Measurements from ENCODE around the gene HAPLN1.
A peak's percentile ranks its signal among the peaks of the same experiment; 100 is the strongest.
"Not testable (repeated sequence)": the region's sequence is repeated elsewhere in the genome, so short reads cannot be mapped to it uniquely, and the experiment has no call there.

HAPLN1 gene

GRCh38 chr5:83720836-83721537, at the start of gene HAPLN1:
HAPLN1 (minus strand) TSS chr5:83720855; CDS start chr5:83673523, 47,332 bp downstream.
- DNase-seq = no peak

DNA sequence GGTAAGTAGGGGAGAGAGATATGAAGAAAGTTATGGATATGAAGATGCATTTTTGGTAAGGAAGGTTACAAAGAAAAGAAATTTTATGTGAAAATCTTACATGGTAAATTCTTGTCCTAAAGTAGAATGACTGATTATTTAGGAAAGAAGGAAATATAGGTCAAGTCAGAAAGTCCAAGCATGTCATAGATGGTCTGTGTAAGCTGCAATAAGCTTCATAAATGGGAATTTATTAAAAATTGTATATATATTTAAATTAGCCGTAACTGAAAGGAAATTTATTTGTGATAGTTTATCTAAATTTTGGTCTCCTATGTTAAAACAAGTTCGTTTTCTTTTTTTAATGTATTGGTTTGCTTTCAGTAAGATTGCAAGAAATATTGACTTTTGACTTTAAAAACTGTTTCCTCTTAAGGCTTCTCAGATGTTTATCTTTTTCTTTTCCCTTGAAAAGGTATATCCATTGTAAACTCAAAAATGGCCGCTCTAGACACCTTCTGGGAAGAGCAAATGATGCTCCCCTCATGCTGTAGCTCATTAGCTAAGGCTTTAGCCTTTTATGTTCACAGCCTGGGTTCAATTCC, 46.8 kb upstream of the HAPLN1 start:
- DNase-seq = no peak

GRCh38 chr5:83764101-83764500, 43.4 kb upstream of the HAPLN1 start:
- no peak for DNase-seq

- no peak for DNase-seq
These were observed 39.9 kb upstream of the HAPLN1 start for GRCh38 chr5:83760579-83760978.

- no peak for DNase-seq
These were observed 32.0 kb upstream of the HAPLN1 start for GRCh38 chr5:83752700-83753099.

DNA sequence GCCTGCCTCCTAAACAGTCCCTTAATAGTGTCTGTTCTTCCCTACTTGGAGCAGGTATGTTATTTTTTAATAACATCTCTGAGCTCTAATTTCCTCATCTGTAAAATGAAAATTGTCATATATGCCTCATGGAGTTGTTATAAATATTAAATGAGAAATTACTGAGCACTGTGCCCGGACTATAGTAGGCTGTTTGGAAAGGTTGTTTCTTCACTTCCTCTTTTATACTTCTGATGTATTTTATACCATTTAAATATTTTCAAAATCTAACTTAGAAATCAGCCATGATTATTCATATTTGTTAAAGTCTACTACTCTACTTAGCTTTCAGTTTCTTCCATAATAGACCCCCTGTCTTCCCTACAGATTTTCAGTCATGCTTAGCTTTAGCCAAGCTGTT, 30.5 kb upstream of the HAPLN1 start:
- no peak for DNase-seq

DNA sequence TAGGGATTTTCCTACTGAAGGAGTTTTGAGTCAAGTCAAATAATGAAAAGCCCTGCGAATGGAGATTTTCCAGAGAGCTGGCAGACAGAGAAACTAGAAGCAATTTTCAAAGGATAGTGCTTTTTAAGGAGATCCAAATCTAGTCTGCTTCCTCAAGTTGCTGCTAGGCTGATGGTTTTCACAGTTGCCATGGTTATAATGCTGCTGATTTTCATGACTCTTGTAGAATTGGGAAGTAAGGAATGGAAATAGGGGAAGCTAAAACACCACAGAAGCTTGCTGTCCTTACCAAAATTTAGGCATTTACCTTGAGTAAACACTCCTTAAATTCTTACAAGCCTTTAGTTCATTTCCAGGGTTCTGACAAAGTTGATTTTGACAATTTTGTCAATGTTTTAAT, 30.1 kb upstream of the HAPLN1 start:
- peak in 1 of 2 donors; percentile 21 for DNase-seq

GRCh38 chr5:83745816-83746215, 25.2 kb upstream of the HAPLN1 start:
- no peak for DNase-seq

DNA sequence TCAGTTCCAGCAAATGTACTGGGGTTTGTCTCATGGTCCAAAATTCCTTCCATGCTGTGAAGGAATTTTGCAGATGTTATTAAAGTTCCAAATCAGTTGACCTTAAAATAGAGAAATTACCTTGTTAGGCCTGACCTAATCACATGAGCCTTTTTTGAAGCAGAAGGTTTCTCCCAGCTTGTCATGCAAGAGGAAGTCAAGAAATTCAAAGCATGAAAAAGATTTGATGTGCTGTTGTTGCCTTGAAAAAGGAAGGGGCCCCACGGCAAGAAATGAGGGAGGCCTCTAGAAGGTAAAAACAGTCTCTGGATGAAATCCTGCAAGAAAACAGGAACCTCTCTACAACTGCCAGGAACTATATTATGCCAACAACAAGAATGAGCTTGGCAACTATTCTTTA, 24.2 kb upstream of the HAPLN1 start:
- DNase-seq = no peak

DNA sequence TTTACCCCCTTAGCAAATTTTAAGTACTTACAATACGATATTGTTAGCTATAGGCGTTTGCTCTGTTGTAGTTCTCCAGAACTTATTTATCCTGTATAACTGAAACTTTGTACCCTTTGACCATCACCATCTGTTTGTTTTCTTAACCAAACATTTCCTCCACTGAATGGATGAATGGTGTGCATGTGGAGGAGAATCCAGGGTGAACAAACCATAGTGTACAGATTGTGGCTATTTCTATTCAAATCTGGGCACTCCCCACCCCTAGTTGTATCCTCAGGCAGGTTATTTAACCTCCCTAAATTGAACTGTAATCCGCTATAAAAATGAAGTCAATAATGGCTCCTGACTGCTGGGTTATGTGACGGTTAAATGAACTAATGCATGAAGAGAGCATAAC, 21.4 kb upstream of the HAPLN1 start:
- no peak for DNase-seq

DNA sequence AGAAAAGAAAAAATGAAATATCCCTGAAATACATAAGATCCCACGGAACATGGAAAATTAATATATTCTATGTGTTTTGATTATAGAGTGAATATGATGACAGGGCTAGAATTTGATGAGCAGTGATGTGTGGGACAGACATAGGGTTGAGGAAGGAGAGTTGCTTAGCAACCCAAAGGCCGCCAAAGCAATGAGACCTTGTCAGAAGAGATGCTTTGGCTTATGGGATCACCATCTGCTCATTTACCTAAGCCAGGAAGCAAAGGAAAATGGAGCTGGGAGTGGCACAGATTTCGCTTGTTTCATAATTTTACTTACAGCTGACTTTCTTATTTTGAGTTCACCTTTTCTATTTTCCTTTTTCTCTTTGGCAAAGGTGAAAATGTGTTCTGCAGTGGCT, 20.9 kb upstream of the HAPLN1 start:
- no peak for DNase-seq

DNA sequence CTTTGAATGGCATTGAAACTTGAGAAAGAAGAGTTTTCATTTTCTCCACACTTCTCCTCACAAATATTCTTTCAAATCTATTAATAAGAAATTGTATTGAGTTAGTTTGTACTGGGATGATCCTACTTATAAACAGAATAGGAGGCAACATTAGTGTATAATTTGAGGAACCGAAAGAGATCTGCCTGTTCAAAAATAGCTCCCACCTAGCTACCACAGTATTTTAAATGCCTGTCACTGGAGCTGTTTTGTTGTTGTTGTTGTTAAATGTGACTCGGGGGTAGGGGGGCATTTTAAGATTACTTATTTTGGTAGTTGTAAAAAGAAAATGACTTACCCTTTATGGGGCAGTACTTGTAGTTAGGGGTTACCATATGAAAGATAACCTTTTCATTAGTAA, 20.1 kb upstream of the HAPLN1 start:
- DNase-seq = no peak

DNA sequence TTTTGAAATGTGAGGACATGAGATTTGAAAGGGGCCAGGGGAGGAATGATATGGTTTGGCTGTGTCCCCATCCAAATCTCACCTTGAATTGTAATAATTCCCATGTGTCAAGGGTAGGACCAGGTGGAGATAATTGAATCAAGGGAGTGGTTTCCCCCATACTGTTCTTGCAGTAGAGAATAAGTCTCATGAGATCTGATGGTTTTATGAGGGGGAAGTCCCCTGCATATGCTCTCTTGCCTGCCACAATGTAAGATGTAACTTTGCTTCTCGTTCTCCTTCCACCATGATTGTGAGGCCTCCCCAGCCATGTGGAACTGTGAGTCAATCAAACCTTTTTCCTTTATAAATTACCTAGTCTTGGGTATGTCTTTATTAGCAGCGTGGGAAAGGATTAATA, 15.5 kb upstream of the HAPLN1 start:
- DNase-seq = not testable (repeated sequence)

DNA sequence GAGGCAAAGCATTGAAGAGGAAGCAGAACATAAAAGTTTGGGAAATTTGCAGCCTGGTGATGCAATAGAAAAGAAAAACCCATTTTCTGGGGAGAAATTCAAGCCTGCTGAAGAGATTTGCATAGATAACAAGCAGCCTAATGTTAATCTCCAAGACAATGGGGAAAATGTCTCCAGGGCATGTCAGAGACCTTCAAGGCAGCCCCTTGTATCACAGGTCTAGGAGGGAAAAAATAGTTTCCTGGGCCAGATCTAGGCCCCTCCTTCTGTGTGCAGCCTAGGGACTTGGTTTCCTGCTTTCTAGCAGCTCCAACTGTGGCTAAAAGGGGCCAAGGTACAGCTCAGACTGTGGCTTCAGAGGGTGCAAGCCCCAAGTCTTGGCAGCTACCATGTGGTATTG, 14.4 kb upstream of the HAPLN1 start:
- DNase-seq = not testable (repeated sequence)

GRCh38 chr5:83731638-83732037, 11.0 kb upstream of the HAPLN1 start:
- no peak for DNase-seq

GRCh38 chr5:83729362-83729761, 8.7 kb upstream of the HAPLN1 start:
- no peak for DNase-seq

DNA sequence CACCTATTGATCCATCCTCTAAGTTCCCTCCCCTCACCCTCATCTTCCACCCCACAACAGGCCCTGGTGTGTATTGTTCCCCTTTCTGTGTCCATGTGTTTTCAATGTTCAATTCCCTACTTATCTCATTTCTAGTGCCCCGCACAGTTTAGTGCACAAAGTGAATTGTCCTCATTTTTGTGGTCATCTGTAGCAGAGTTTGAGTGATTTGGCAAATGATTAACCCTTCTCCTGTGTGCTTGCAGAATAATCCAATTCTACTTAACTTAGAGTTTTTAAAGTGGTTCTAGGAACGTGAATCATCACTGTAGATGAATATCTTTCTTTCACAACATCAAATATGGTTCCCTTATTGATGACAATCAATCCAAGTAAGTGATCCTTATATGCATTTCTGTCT, 6.3 kb upstream of the HAPLN1 start:
- no peak for DNase-seq

DNA sequence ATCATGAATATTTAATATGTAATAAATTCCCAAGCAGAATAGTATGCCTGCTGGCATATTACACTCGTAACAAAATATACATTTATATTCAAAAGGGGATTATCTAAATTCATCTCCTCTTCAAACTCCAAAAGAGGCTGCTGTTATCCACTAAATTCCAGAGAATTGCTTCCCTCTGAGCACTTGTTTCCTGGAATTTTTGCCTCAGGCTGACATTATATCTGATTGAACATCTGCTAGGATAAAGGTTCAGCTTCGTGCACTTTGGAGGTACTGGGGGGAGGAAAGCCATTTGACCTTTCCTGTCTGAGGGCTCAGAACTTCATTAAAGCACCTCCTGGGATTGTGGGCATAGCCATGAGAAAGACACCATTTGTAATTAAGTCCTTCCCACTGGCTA, 4.3 kb upstream of the HAPLN1 start:
- DNase-seq = no peak

- no peak for DNase-seq
These were observed 3.3 kb upstream of the HAPLN1 start for GRCh38 chr5:83724001-83724400.

DNA sequence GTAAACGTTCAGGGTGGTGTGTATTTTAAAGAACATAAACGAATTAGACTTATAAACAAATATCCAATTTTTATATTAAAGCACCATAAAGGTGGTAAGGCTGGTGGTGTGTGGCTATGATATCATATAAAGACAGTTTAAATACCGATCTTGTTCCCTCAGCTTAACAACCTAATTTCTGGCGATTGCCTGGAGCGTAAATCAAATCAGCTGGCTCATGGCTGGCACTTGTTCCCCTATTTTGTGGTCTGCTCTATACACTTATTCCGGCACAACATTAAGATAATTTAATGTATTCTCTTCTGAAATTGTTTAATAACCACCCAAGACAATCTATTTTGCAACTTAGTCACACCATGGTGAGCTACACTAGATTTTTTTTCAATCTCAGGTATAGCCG, 2.4 kb upstream of the HAPLN1 start:
- no peak for DNase-seq

- peak; percentile 69 to 73 for DNase-seq
These were observed 1.6 kb upstream of the HAPLN1 start for GRCh38 chr5:83721953-83722901.

DNA sequence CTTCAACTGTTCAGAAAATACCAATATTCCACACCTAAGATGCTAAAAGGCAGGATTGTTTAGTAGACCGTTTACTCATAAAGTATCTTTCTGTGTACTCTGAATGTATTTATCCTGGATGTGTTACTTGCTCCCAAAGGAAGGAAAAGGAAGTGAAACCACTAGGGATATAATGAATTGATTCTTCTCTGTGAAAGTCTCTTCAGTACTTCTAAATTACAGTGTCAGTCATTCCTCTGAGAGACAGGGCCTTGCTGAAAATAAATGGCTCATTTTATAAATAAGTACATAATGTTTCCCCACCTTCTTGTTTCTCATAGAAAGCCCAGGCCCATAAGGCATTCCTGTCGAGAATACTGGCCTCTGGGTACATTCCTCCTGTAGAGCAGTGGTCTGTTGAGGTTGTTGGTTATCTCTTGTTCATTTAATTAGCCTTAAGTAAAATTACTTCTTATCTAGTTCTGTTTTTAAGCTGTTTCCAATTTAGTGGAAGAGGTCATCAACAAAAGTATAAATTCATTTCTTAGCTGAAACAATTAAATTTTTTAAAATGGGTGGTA, 1.6 kb downstream of the HAPLN1 start:
- DNase-seq = no peak

- peak in 1 of 2 donors; percentile 87 for DNase-seq
These were observed 2.3 kb downstream of the HAPLN1 start for GRCh38 chr5:83718195-83718825.
